Limb (tissue), 2 donors: ENCODE data around the gene FBXL22.
A peak's percentile ranks its signal among the peaks of the same experiment; 100 is the strongest.

Source experiments
- DNase-seq, 2 donors: peaks; one replicate each; pipeline ENCODE4 v3.0.0-alpha.2; 2016; ENCODE audit errors: extremely low spot score in 2 of 2

Gene FBXL22, protein sequence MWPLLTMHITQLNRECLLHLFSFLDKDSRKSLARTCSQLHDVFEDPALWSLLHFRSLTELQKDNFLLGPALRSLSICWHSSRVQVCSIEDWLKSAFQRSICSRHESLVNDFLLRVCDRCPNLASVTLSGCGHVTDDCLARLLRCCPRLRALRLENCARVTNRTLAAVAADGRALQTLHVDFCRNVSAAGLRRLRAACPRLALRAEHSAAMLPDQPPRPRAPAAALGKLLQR

DNA sequence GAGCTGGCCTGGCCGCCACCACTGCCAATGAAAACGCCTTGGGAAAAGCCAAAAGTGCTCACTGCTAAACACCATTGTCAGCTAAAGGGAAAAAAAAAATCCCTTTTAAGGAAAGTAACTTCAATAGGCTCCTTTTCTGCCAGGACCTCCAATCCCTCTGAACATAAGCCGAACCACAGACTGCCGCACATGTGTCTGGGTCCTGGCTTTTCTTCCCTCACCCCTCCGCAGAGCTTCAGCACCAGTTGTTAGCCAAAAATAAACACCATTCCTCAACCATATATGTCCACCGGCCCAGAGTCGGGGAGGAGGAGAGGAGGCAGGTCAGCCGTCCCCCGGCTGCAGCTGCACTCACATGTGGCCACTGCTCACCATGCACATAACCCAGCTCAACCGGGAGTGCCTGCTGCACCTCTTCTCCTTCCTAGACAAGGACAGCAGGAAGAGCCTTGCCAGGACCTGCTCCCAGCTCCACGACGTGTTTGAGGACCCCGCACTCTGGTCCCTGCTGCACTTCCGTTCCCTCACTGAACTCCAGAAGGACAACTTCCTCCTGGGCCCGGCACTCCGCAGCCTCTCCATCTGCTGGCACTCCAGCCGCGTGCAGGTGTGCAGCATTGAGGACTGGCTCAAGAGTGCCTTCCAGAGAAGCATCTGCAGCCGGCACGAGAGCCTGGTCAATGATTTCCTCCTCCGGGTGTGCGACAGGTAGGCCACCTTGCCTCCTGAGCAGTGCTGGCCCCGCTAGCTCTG, at the start of gene FBXL22:
Gene FBXL22 (plus strand): TSS at position 350 of the 753 bp plus-strand sequence. CDS start 6 bp downstream, at position 356.
- DNase-seq, result peak; percentile 47 to 59

DNA sequence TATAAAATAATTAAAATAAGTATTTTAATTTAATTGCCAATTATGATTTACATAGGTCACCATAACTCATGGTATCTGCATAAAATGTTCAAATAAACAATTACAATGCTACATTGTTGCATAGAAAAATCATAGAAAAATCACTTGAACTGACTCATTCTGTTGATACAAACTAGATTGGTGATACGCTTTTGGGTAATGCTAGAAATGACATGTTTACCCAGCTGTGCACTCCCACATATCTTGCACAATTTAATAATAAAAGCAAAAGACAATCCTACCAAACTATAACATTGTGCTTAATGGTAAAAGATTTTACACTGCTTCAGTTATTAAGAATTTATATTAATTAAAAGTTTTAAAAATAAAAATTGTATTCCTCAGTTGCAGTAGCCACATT, 45.8 kb upstream of the FBXL22 start:
- DNase-seq, result no peak

DNA sequence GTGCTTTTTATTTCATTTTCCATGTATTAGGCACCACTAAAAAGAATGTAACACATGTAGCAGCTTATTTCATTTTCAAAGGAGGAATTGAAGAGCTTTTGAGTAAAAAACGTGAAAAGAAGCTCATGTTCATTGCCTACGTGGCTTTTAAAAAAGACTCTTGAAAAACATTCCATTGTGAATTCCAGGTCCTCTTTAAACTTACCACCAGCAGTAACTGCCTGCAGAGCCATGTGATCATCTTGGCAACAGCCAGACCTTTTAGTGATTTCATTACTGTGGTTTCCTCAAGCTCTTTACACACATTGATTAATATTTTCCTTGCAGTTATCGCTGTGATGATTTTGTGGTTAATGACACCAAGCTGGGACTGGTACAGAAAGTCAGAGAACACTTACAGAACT, 43.8 kb upstream of the FBXL22 start:
- DNase-seq, result peak in 1 of 2 donors; percentile 53

DNA sequence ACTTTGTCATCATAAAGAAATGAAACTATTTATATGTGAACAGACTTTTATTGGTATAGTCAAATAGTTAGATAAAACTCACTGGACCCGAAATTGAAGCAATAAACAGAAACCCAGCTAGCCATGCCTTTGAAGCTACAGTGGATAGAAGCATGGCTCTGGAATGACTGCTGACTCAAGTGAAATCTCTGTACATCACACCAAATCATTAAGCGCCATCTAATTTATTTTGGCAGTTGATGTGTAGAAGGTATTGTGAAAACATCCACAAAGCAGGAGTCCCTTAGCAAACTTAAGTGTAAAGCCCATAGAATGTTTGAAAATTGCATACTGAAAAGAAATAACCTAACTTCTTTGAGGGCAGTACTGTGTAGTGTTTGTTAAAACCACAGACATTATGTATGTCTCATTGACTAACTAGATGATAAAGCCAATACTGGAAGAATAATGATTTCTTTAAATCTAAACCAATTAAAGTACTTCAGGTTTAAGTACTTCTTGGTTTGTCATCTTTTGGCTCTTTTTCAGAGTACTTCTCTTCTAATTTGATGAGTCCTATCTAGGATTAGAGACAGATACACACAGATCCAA, 42.8 kb upstream of the FBXL22 start:
- DNase-seq, result no peak

DNA sequence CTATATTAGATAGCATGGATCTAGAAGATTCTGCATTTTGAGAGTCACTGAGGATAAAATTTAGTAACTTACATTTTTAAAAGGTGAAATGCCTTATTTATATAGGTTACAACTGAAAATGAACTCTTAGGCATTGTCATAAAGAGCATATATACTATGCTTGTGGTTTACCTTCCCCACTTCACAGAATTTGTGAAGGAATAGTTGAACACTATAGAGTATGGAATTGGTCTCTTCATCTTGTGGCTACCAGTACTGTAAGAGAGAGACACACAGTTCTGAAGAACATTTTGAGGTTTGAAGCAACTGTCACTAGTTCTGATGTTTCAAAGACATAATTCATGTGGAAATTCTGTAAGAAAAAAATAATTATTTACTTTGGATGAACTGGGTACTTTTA, 41.7 kb upstream of the FBXL22 start:
- DNase-seq, result no peak

DNA sequence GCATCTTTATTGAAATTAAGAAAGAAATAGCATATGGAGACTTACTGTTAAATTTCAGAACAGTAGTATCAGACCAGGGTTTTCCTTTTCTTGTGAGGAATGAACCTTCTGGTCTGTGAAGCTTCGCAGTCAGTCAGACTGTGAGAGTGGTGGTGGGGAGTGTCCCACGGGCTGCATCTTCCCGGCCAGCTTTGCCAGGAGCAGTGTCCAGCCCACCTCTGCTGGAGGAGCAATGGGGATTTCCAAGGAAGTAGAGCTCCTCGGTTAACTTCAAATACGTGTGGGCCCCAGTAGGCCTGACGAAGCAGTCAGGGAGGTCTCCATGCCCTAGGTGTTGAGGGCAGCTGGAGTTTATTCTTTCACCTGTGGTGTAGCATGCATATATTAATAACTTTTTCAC, 40.9 kb upstream of the FBXL22 start:
- DNase-seq, result no peak

DNA sequence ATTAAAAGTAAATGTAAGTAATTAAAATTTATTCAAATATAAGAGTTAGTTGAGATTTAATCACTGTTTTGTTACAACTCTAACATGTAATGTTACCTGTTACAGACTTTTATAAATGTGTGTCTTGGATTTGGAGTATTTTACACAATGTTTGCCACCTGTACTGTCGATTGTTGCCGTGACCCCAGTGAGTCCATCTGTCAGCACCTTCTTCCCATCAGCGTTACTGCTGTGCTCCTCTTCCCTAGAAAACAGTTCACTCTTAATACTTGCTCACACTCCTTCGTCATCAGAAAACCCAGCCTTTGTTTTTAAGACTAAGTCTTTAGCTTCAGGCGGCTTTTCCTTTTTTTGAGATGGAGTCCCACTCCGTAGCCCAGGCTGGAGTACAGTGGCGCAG, 40.5 kb upstream of the FBXL22 start:
- DNase-seq, result no peak

DNA sequence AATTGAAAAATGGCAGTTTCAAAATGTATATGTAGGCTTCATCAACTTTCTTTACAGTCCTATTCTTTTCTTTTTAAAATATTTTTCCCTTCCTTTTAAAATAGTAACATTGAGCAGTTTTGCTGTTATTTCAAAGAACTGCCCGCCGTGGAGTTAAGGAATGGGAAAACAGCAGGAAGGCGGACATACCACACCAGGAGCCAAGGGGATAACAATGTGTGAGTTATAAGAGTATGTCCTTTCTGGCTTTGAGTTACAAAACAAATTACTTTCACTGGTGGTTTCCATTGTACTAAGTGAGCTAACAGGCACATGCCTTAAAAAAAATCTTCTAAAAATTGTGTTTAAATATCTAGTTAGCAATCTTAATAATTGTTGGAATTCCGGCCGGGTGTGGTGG, 37.4 kb upstream of the FBXL22 start:
- no peak for DNase-seq

DNA sequence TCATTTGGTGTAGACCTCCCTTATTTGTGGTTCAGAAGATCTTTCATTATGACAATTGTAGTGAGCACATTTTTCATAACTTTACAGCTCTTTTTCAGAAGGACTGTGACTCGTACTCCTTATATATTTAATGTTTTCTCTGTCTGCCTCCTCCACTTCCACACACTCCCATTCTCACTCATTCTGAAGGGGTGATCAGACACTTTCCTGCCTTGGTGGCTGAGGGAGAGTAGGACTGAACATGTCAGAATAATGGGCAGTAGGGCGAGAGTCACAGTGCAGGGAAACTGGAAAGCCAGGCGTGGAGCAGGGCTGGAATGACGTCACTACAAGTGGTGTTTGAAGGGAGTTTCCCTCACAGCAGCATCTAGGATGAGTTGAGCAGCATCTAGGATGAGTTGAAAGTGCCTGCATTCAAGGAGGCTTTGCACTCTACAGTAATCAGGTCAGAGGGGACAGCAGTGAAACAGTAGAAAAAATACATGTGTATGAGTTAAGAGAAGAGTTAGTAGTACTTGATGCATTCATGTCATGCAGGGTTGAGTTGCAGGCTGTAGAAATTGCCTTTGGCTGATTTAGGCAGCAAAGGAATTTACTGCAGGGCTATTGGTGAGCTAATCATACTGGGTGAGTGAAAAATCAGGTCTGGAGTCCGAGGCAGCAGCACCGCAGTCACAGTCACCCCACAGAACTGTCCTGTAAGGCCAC, 36.3 kb upstream of the FBXL22 start:
- DNase-seq, result no peak

DNA sequence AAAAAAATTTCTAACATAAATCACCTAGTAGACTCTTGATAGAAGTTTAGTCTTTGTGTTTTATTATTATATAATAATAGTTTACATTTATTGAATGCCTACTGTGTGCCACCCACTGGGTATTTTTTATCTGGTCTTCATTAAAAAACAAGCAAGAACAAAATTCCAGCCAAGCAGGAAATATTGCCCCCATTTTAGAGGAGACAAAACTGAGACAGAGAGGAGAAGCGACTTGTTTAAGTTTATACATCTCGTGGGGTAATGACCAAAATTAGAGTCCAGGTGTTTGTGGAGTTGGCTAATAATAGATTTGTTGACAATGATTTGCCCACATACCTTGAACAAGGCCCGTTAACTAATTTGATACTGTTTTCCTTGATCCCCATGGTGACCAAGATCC, 33.1 kb upstream of the FBXL22 start:
- no peak for DNase-seq

DNA sequence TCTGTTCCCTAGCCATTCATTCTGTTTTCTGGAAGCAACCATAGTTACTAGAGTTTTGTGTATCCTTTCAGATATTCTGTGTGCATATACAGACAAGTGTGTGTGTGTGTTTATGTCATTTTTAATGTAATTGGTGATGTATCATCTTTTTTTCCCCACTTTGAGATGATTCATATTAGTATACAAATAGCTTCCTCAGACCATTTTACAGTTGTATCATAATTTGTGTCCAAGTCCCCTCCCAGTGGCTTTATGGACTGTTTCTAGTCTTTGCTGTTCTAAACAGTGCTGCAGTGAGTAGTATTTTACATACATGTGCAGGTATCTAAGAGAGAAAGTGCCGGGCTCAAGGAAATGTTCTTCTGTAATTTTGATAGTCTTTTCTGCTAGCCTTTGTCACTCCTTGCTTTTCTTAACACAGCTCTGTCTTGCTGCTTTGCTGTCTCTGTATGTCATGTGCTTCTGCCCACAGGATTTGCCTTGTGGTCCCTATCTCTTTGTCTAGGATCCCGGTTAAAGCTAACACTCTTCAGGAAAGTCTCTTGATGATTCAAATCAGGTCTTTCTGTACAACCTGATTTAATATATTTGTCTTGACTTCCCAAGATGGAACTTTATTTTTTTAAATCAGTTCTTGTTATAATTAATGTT, 31.5 kb upstream of the FBXL22 start:
- no peak for DNase-seq

DNA sequence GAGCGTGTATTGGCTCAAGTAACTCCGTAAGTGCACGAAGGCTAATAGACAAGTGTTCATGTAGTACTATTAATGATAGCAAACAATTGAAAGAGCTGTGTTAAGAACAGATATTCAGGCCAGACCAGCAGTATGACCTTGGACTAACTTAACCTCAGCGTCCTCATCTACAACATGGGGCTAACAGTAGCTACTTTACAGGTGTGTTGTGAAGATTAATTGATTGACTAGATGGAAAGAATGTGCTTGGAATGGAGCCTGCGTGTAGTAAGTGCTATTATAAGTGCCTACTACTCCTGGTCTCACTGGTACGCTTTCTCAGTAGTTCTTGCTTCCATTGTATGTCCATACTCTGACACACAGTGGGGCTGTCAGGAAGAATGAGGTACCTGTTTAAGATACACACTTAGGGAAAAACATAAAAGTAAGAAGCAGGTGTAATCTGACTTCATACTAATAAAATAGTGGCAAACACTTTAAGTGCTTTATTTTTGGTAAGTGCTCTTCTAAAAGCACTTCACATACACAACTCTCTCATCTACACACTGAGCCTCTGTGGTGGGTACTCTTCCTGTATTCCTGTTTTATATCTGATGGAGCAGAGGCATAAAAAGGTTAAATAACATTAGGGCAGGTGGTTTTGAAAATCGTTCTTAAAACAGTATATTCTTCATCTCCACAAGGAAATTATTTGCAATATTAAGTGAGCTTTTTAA, 24.3 kb upstream of the FBXL22 start:
- DNase-seq, result no peak

DNA sequence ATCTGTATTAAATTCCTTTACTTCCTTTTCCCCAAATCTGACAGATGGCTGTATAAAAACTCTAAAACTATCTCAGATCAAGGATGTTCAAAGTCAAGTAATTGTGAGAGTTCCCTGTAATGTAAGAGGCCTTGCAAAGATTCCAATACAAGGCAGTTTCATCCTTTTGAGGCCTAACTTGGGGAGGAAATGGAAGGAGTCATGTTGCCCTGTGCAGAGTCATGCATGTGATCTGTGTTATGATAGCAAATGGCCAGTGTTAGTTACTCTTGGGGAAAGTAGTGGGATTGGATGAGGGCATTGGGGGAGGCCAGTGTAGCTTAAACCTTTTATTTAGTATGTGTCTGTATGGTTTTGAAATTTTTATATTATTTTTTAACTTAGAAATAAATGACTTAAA, 23.7 kb upstream of the FBXL22 start:
- DNase-seq, result no peak

DNA sequence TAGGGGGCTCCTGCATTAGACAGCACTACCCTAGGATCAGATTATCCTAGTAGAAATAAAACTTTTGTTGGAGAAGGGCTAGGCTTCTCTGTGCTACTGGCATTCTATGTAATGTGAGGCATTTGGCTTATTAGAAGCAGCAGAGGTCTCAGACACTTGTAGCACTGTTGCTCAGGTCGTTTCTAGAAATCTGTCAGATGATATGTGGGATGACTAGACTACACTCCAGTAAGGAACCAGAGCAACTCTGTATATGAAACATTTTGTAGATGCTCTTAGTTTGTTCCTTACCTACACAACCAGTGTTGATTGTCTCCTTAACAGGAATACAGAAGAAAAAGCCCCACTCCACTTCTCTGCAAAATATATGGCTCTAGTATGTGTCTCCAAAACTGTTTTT, 21.9 kb upstream of the FBXL22 start:
- DNase-seq, result no peak

DNA sequence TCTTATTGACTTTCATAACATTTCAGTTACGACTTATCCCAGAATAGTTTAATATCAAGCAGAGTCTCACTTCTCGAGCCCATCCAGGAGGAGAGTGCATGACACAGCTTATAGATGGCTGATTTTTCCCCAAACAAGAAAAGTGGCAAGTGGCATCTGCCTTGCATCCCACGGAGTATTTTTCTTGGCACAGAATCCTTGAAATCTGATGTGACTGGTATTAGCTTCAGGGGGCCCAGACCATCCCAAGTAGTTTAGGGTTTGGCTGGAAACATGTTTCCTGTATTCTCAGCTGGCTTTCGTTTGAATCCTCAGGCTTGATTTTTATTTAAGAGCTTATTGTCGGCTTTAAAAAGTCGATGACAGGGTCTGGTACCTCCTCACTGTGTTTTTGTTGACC, 20.7 kb upstream of the FBXL22 start:
- no peak for DNase-seq

DNA sequence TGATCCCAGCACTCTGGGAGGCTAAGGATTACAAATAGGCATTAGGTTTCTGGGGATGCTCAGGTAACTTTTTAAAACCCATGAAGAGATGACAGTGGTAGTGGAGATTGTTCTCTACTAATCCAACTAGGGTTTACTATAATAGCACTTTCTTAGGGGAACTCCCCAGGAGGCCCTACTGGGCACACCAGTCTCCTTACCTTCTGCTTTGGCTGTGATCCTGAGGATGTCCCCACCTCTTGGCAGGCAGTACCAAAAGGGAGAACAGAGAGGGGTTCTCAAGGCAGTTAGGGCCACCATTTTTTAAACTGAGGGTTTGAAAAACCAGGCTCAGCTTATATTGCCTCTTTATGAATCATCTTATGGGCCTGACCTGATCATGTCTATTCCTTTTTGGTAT, 15.0 kb upstream of the FBXL22 start:
- no peak for DNase-seq

DNA sequence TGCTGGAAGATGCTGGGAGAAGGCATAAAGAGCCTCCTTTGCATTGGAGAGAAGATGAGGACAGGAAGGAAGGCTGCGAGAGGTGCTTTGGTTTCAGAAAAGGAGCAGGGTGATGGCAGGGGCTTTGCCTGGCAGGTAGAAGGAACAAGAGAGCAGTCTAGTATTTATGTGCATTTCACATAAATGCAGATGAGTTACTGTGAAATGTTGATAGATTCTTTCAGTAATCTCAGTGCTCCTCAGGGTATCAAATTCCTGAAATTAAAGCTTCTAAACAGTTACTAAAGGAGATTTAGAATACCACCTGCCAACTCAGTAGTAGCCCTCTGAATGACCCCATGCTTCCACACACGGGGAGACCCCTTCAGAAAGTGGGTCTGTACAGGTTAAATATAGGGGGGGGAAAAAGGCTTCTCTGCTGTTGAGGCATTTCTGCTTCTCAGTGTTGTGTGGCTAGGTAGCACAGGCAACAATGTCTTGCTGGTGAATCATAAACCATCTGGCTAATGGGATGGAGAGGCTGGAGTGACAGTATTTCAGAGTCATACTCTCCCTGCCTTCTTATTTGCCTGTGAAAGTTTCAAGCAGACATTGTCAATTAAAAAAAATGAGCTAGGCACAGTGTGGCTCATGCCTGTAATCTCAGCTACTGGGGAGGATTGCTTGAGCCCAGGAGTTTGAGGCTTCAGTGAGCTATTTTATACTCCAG, 14.3 kb upstream of the FBXL22 start:
- no peak for DNase-seq

DNA sequence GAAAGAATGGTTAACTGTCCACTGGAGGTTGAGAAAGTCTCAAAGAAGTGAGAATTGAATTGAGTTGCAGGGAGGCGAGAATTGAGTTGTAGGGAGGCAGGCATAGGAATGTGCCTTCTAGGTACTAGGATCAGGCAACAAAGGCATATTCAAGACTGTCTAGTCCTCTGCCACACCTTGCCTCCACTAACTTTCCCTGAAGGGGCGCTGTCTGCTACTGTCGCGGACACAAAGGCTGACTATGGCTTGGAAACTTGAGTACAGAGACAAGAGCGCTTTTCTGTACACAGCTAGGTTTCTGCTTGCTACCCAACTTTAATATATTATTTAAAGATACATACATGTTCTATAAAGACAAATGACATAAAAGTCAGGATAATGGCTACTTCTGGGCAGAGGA, 10.4 kb upstream of the FBXL22 start:
- no peak for DNase-seq

DNA sequence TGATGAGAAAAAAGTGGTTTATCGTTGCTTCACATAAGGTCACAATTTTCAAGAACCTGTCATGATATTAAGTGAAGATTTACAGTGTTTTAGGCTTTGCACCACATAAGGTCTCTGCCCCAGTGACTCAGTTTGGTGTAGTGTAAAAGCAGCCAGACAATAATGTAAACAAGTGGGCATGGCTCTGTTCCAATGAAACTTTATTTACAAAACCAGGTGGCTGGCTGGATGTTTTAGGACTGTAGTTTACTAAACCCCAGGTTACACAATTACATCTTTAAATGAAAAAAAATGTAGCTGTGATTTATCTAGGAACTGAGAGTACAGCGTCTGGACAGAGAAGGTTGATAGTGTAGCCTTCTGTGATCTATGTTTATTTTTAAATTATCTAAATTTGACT, 9.7 kb upstream of the FBXL22 start:
- DNase-seq, result no peak

DNA sequence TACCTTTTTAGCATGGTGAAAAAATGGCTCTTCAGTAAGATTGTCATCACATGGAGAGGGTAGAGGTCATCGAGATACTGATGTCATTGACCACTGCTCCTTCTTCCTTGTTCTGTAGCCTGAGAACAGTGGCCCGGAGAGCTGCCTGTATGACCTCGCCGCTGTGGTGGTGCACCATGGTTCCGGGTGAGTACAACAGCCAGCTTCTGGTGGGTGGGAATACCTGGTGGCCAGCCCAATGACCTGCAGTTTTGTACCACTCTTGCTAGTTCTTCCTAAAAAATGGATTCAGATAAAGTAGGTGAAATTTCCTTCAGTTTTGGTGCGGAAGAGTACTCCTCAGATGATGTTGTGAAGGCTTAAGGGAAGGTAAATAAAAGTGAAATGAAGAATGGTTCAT, 8.4 kb upstream of the FBXL22 start:
- no peak for DNase-seq
